ENCODE data around the gene AKAP5. TPM values are rescaled to one million over a fixed set of nuclear protein-coding genes. Genes with fewer than 3 reads are reported as not detected.
"Not testable (repeated sequence)": the region's sequence is repeated elsewhere in the genome, so short reads cannot be mapped to it uniquely, and the experiment has no call there.

The AKAP5 gene
- total and polyA plus RNA-seq, 3 experiments from 2014 or later, result 1.0 to 3.6 (median 3.1) TPM

GRCh38 chr14:64509036-64509435, 43.7 kb downstream of the AKAP5 start:
- ChIA-PET POLR2A (interaction anchor here (0.7 kb wide), 1 partner anchor 14 kb away, joined by 3 read pairs; no protein-coding TSS in a partner anchor), CTCF (interaction anchor here (0.7 to 3.2 kb wide), 9 partner anchors 12 to 129 kb away, joined by 3 to 27 read pairs (median 4); partner anchors contain the start of gene HSPA2)
- Mint-ChIP-seq H3K4me3 (peak overlapping the region; percentile 17 to 94 (median 52)), H3K9me3 (no peaks in the 10 kb centered on the region), H3K36me3 (peaks cover 0 to 30% (median 2%) of the 10 kb centered on the region in 3 donors), H3K27ac (peak overlapping the region; percentile 14 to 97 (median 82)), H3K27me3 (peaks cover 0 to 1% of the 10 kb centered on the region in 2 donors), H3K4me1 (peaks cover 80 to 90% (median 82%) of the 10 kb centered on the region in 3 donors)
- H3K9me3 ChIP-seq (ENCODE audit: low read length), result no peaks in the 10 kb centered on the region
- H3K4me3 ChIP-seq (ENCODE audit: low read length), result no peak overlapping the region
- DNase-seq, result no peak
- H3K27ac ChIP-seq (ENCODE audit: low read depth, low read length), result no peak overlapping the region
- peaks cover 69% of the 10 kb centered on the region for H3K4me1 ChIP-seq (ENCODE audit: insufficient read depth, low read length)
- no peaks in the 10 kb centered on the region for H3K27me3 ChIP-seq (ENCODE audit: insufficient read depth, low read length, poor library complexity, severe bottlenecking)
- no peaks in the 10 kb centered on the region for H3K36me3 ChIP-seq (ENCODE audit: insufficient read depth, low read length)

DNA sequence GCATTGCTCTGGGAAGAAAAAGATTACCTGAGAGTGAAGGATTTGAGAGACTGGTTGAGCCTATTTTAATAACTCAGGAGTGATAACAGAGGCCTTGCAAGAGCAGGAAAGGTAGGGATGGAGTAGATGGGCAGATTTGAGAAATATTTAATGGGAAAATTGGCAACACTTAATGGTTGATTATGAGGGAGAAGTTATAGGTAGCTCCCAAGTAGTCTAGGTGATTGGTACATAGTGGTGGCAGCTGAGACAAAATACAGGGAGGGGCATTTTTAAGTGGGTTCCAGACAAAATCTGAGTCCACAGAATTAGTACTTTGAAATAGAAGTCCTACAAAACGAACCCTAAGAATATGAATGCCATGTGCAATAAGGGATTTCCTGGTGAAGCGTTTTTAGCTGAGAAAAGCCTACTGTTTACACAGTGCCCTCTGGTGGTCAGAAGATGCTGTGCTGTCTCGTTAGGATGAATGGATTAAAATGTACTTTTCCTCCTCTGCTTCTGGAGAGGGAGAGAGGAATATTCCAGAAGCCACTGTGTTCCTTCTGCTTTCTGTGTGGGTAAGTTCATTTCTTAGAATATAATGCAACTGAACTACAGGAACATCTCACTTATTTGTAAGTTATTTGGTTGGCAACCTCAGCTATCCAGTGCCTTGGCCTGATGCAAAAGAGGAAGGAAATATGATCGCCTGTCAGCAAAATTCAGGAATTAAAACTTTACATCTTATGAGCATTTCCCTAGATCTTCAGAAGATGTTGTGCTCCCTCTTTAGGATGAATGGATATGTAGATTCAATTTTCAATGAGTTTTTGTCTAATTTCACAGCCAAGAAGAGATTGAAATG, 45.7 kb downstream of the AKAP5 start:
- peak; percentile 55 to 77 (median 63) for DNase-seq
- peaks cover 86 to 98% (median 97%) of the 10 kb centered on the region in 3 donors for H3K4me1 Mint-ChIP-seq
- H3K27me3 Mint-ChIP-seq, result no peaks in the 10 kb centered on the region
- H3K36me3 Mint-ChIP-seq, result peaks cover 0 to 20% (median 2%) of the 10 kb centered on the region in 3 donors
- peak overlapping the region; percentile 69 to 97 (median 86) for H3K27ac Mint-ChIP-seq
- H3K36me3 ChIP-seq (ENCODE audit: insufficient read depth, low read length), result no peaks in the 10 kb centered on the region
- H3K9me3 ChIP-seq (ENCODE audit: low read length), result no peaks in the 10 kb centered on the region
- CTCF ChIA-PET, result interaction anchor here (0.7 to 3.2 kb wide), 28 partner anchors 9 to 208 kb away, joined by 3 to 28 read pairs (median 4); no protein-coding TSS in a partner anchor
- no peaks in the 10 kb centered on the region for H3K9me3 Mint-ChIP-seq
- peaks cover 80% of the 10 kb centered on the region for H3K4me1 ChIP-seq (ENCODE audit: insufficient read depth, low read length)
- peak overlapping the region; percentile 25 to 58 (median 44) for H3K4me3 Mint-ChIP-seq
- peak overlapping the region; percentile 33 for H3K4me3 ChIP-seq (ENCODE audit: low read length)
- H3K27me3 ChIP-seq (ENCODE audit: insufficient read depth, low read length, poor library complexity, severe bottlenecking), result no peaks in the 10 kb centered on the region
- POLR2A ChIA-PET, result interaction anchor here (1.0 to 1.8 kb wide), 2 partner anchors 9 to 15 kb away, joined by 6 to 13 read pairs; no protein-coding TSS in a partner anchor
- peak overlapping the region; percentile 40 for H3K27ac ChIP-seq (ENCODE audit: low read depth, low read length)

DNA sequence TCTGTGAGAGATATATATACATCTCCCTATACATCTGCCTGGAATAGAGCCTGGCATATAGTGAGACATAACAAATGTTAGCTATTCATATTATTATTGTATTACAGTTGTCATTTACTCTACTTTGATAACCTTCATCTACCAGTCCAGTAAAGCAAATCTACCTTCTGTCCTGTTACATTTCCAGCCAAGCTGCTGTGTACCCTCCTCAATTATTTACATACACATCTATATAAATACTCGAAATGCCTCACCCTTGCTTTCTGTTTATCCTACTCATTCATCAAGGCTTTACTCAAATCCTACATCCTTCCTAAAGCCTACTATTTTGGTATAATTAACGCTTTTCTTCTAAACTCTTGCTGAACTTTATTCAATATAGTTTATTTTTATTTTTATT, 48.0 kb downstream of the AKAP5 start:
- Mint-ChIP-seq H3K9me3 (no peaks in the 10 kb centered on the region), H3K27ac (no peak overlapping the region), H3K4me1 (peaks cover 84 to 97% (median 95%) of the 10 kb centered on the region in 3 donors), H3K36me3 (peaks cover 0 to 28% (median 2%) of the 10 kb centered on the region in 3 donors), H3K27me3 (no peaks in the 10 kb centered on the region), H3K4me3 (no peak overlapping the region)
- ChIA-PET POLR2A (no interaction called here), CTCF (no interaction called here)
- Histone ChIP-seq H3K27ac (ENCODE audit: low read depth, low read length) (no peak overlapping the region), H3K4me3 (ENCODE audit: low read length) (no peak overlapping the region), H3K4me1 (ENCODE audit: insufficient read depth, low read length) (peaks cover 74% of the 10 kb centered on the region), H3K36me3 (ENCODE audit: insufficient read depth, low read length) (no peaks in the 10 kb centered on the region), H3K27me3 (ENCODE audit: insufficient read depth, low read length, poor library complexity, severe bottlenecking) (no peaks in the 10 kb centered on the region), H3K9me3 (ENCODE audit: low read length) (no peaks in the 10 kb centered on the region)
- no peak for DNase-seq

DNA sequence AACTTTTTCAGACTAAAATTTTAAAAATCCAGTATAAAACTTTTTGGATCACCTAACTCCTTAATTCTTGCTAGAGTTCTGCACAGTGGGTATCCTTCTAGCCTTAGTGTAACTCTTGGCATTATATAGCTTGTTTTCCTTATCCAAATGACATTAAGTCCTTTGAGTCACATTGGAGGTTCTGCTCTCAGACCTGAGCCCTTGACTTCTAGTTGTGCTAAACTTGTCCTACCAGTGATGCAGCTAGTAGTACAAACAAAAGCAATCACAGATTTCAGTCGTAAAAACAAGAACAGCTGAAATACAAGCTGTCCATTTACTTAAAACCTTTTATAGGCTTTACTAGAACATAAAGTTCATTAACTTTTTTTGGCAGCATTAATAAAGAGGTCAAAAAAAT, 49.8 kb downstream of the AKAP5 start:
- no peaks in the 10 kb centered on the region for H3K27me3 Mint-ChIP-seq
- peaks cover 0 to 30% (median 2%) of the 10 kb centered on the region in 3 donors for H3K36me3 Mint-ChIP-seq
- peaks cover 73 to 91% (median 86%) of the 10 kb centered on the region in 3 donors for H3K4me1 Mint-ChIP-seq
- H3K27ac Mint-ChIP-seq, result no peak overlapping the region
- Histone ChIP-seq H3K36me3 (ENCODE audit: insufficient read depth, low read length) (no peaks in the 10 kb centered on the region), H3K4me1 (ENCODE audit: insufficient read depth, low read length) (peaks cover 59% of the 10 kb centered on the region), H3K27me3 (ENCODE audit: insufficient read depth, low read length, poor library complexity, severe bottlenecking) (no peaks in the 10 kb centered on the region), H3K9me3 (ENCODE audit: low read length) (no peaks in the 10 kb centered on the region), H3K4me3 (ENCODE audit: low read length) (no peak overlapping the region), H3K27ac (ENCODE audit: low read depth, low read length) (no peak overlapping the region)
- POLR2A ChIA-PET, result interaction anchor here (0.8 kb wide), 1 partner anchor 10 kb away, joined by 4 read pairs; the partner anchor contains the start of gene ZBTB1
- no peak for DNase-seq
- CTCF ChIA-PET, result interaction anchor here (1.6 to 3.3 kb wide), 2 partner anchors 85 to 122 kb away, joined by 5 to 16 read pairs; no protein-coding TSS in a partner anchor
- H3K4me3 Mint-ChIP-seq, result peak overlapping the region in 1 of 7 donors; percentile 11
- no peaks in the 10 kb centered on the region for H3K9me3 Mint-ChIP-seq

- Mint-ChIP-seq H3K9me3 (no peaks in the 10 kb centered on the region), H3K4me3 (peak overlapping the region in 4 of 7 donors; percentile 29 to 48 (median 32)), H3K36me3 (peaks cover 0 to 26% (median 2%) of the 10 kb centered on the region in 3 donors), H3K27ac (peak overlapping the region in 5 of 8 donors; percentile 8 to 62 (median 36)), H3K27me3 (no peaks in the 10 kb centered on the region), H3K4me1 (peaks cover 65 to 78% (median 66%) of the 10 kb centered on the region in 3 donors)
- no peak overlapping the region for H3K27ac ChIP-seq (ENCODE audit: low read depth, low read length)
- peaks cover 39% of the 10 kb centered on the region for H3K4me1 ChIP-seq (ENCODE audit: insufficient read depth, low read length)
- ChIA-PET POLR2A (no interaction called here), CTCF (interaction anchor here (1.1 to 3.3 kb wide), 2 partner anchors 87 to 93 kb away, joined by 3 to 16 read pairs; no protein-coding TSS in a partner anchor)
- DNase-seq, result no peak
- H3K9me3 ChIP-seq (ENCODE audit: low read length), result no peaks in the 10 kb centered on the region
- H3K4me3 ChIP-seq (ENCODE audit: low read length), result no peak overlapping the region
- H3K27me3 ChIP-seq (ENCODE audit: insufficient read depth, low read length, poor library complexity, severe bottlenecking), result no peaks in the 10 kb centered on the region
- peaks cover 6% of the 10 kb centered on the region for H3K36me3 ChIP-seq (ENCODE audit: insufficient read depth, low read length)
Measured at GRCh38 chr14:64516969-64517368, 51.7 kb downstream of the AKAP5 start.

- H3K27me3 ChIP-seq (ENCODE audit: insufficient read depth, low read length, poor library complexity, severe bottlenecking); H3K27ac ChIP-seq (ENCODE audit: low read depth, low read length); DNase-seq; H3K9me3 ChIP-seq (ENCODE audit: low read length); H3K27me3 Mint-ChIP-seq; H3K9me3 Mint-ChIP-seq; H3K4me3 ChIP-seq (ENCODE audit: low read length); POLR2A ChIA-PET: not testable (repeated sequence)
- peak overlapping the region in 1 of 8 donors; percentile 49 for H3K27ac Mint-ChIP-seq
- peaks cover 0 to 22% (median 2%) of the 10 kb centered on the region in 3 donors for H3K36me3 Mint-ChIP-seq
- peaks cover 32% of the 10 kb centered on the region for H3K4me1 ChIP-seq (ENCODE audit: insufficient read depth, low read length)
- CTCF ChIA-PET, result interaction anchor here (1.3 kb wide), 1 partner anchor 86 kb away, joined by 4 read pairs; no protein-coding TSS in a partner anchor
- H3K4me1 Mint-ChIP-seq, result peaks cover 58 to 71% (median 60%) of the 10 kb centered on the region in 3 donors
- peak overlapping the region in 1 of 7 donors; percentile 28 for H3K4me3 Mint-ChIP-seq
- H3K36me3 ChIP-seq (ENCODE audit: insufficient read depth, low read length), result peaks cover 13% of the 10 kb centered on the region
Measured at GRCh38 chr14:64517667-64518066, 52.4 kb downstream of the AKAP5 start.

- Mint-ChIP-seq H3K4me1 (peaks cover 53 to 65% (median 54%) of the 10 kb centered on the region in 3 donors), H3K4me3 (peak overlapping the region in 3 of 7 donors; percentile 2 to 28 (median 27)), H3K9me3 (no peaks in the 10 kb centered on the region), H3K36me3 (peaks cover 0 to 22% (median 2%) of the 10 kb centered on the region in 3 donors), H3K27ac (peak overlapping the region in 4 of 8 donors; percentile 15 to 57 (median 37)), H3K27me3 (no peaks in the 10 kb centered on the region)
- Histone ChIP-seq H3K27me3 (ENCODE audit: insufficient read depth, low read length, poor library complexity, severe bottlenecking) (no peaks in the 10 kb centered on the region), H3K4me1 (ENCODE audit: insufficient read depth, low read length) (peaks cover 27% of the 10 kb centered on the region), H3K9me3 (ENCODE audit: low read length) (no peaks in the 10 kb centered on the region), H3K36me3 (ENCODE audit: insufficient read depth, low read length) (peaks cover 16% of the 10 kb centered on the region), H3K4me3 (ENCODE audit: low read length) (no peak overlapping the region), H3K27ac (ENCODE audit: low read depth, low read length) (no peak overlapping the region)
- DNase-seq, result no peak
- ChIA-PET CTCF (interaction anchor here (1.3 kb wide), 1 partner anchor 87 kb away, joined by 4 read pairs; no protein-coding TSS in a partner anchor), POLR2A (no interaction called here)
Measured at GRCh38 chr14:64518229-64518628, 52.9 kb downstream of the AKAP5 start.

Data from CD8-positive, alpha-beta memory T cell (primary cell).